ENCODE results near the gene MAP3K14. TPM values are rescaled to one million over a fixed set of nuclear protein-coding genes. Genes with fewer than 3 reads are reported as not detected.

Gene MAP3K14
- total and polyA plus RNA-seq, 2 experiments from 2014 or later = 2.3 to 3.0 TPM

DNA sequence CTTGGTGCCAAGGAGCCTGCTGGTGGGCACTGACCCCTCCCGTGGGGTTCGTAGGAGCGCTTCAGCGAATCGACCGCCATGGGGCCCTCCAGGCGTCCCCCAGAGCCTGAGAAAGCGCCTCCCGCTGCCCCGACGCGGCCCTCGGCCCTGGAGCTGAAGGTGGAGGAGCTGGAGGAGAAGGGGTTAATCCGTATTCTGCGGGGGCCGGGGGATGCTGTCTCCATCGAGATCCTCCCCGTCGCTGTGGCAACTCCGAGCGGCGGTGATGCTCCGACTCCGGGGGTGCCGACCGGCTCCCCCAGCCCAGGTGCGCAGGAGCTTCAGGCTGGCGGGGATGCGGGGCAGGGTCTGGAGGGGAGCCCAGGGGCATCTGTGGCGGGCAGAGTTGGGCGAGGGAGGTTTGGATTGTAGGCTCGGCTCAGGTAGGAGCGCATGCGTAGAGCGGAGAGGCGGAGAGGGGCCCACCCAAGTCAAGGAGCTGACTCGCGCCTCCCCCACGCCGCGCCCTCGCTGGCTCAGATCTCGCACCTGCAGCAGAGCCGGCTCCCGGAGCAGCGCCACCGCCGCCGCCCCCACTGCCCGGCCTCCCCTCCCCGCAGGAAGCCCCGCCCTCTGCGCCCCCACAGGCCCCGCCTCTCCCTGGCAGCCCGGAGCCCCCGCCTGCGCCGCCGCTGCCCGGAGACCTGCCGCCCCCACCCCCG, 75.3 kb downstream of the MAP3K14 start:
- Histone ChIP-seq H2AFZ (peak overlapping the region; percentile 68), H3K4me2 (peak overlapping the region; percentile 97)
- TF ChIP-seq, protein P1, sequence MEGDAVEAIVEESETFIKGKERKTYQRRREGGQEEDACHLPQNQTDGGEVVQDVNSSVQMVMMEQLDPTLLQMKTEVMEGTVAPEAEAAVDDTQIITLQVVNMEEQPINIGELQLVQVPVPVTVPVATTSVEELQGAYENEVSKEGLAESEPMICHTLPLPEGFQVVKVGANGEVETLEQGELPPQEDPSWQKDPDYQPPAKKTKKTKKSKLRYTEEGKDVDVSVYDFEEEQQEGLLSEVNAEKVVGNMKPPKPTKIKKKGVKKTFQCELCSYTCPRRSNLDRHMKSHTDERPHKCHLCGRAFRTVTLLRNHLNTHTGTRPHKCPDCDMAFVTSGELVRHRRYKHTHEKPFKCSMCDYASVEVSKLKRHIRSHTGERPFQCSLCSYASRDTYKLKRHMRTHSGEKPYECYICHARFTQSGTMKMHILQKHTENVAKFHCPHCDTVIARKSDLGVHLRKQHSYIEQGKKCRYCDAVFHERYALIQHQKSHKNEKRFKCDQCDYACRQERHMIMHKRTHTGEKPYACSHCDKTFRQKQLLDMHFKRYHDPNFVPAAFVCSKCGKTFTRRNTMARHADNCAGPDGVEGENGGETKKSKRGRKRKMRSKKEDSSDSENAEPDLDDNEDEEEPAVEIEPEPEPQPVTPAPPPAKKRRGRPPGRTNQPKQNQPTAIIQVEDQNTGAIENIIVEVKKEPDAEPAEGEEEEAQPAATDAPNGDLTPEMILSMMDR (IDR thresholded peaks at IDR 0.05; ENCODE audit: poor library complexity) = no peak
- TF ChIP-seq EZH2phosphoT487 (IDR thresholded peaks at IDR 0.05; ENCODE audit: low read depth, severe bottlenecking, unreplicated experiment) = no peak
- peak; percentile 34 for TF ChIP-seq EZH2 (IDR thresholded peaks at IDR 0.05; ENCODE audit: borderline replicate concordance)

DNA sequence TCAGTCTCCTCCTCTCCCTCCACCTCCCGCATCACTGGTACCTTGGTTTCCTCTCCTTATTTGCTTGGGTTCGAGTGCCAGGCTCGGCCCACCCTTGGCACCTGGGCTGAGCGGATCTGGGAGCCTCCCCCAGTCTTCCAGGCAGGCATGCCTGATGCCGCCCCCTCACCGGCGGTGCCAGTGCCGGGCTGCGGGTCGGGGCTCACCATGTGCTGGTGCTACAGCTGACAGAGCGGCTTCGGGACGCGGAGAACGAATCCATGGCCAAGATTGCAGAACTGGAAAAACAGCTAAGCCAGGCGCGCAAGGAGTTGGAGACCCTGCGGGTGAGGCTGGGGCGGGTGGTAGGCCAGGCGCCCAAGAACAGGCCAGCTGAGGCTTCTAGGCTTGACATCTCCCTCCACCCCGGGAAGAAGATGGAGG, 75.9 kb downstream of the MAP3K14 start:
- H3K4me1 ChIP-seq (ENCODE audit: insufficient read depth) = peaks cover 10% of the 10 kb centered on the region
- H4K20me1 ChIP-seq (ENCODE audit: insufficient read depth, poor library complexity, severe bottlenecking) = no peaks in the 10 kb centered on the region
- no peaks in the 10 kb centered on the region for H3K36me3 ChIP-seq (replicated peaks; ENCODE audit: insufficient read depth, low read depth)
- TF ChIP-seq EZH2 (IDR thresholded peaks at IDR 0.05; ENCODE audit: borderline replicate concordance) (no peak), EZH2phosphoT487 (IDR thresholded peaks at IDR 0.05; ENCODE audit: low read depth, severe bottlenecking, unreplicated experiment) (no peak)
- TF ChIP-seq, protein P1 (IDR thresholded peaks at IDR 0.05; ENCODE audit: poor library complexity) = no peak
- no peaks in the 10 kb centered on the region for H3K9me2 ChIP-seq (replicated peaks; ENCODE audit: insufficient read depth)
- no peak overlapping the region for H2AFZ ChIP-seq
- H3K27ac ChIP-seq = no peak overlapping the region
- no peaks in the 10 kb centered on the region for H3K9me3 ChIP-seq (ENCODE audit: low read depth)
- H3K4me3 ChIP-seq = peak overlapping the region; percentile 58
- H3K27me3 ChIP-seq = peaks cover 22% of the 10 kb centered on the region
- WGBS (ENCODE audit: low lambda C conversion rate, missing lambda C conversion rate) = 41% methylated on average over 19 of the region's 21 CpGs
- DNase-seq (ENCODE audit: low spot score) = no peak
- H3K4me2 ChIP-seq = peak overlapping the region; percentile 97
- H3K79me2 ChIP-seq = no peaks in the 10 kb centered on the region

More for the DNA sequence above, 75.3 kb downstream of the MAP3K14 start:
- H3K9me2 ChIP-seq (replicated peaks; ENCODE audit: insufficient read depth) = no peaks in the 10 kb centered on the region
- no peaks in the 10 kb centered on the region for H3K9me3 ChIP-seq (ENCODE audit: low read depth)
- WGBS (ENCODE audit: low lambda C conversion rate, missing lambda C conversion rate) = 3% methylated on average over 29 of the region's 62 CpGs
- no peaks in the 10 kb centered on the region for H3K36me3 ChIP-seq (replicated peaks; ENCODE audit: insufficient read depth, low read depth)
- H3K27ac ChIP-seq = no peak overlapping the region
- peaks cover 11% of the 10 kb centered on the region for H3K4me1 ChIP-seq (ENCODE audit: insufficient read depth)
- H3K27me3 ChIP-seq = peaks cover 22% of the 10 kb centered on the region
- DNase-seq (ENCODE audit: low spot score) = peak; percentile 81
- peak overlapping the region; percentile 58 for H3K4me3 ChIP-seq
- no peaks in the 10 kb centered on the region for H3K79me2 ChIP-seq
- no peaks in the 10 kb centered on the region for H4K20me1 ChIP-seq (ENCODE audit: insufficient read depth, poor library complexity, severe bottlenecking)

DNA sequence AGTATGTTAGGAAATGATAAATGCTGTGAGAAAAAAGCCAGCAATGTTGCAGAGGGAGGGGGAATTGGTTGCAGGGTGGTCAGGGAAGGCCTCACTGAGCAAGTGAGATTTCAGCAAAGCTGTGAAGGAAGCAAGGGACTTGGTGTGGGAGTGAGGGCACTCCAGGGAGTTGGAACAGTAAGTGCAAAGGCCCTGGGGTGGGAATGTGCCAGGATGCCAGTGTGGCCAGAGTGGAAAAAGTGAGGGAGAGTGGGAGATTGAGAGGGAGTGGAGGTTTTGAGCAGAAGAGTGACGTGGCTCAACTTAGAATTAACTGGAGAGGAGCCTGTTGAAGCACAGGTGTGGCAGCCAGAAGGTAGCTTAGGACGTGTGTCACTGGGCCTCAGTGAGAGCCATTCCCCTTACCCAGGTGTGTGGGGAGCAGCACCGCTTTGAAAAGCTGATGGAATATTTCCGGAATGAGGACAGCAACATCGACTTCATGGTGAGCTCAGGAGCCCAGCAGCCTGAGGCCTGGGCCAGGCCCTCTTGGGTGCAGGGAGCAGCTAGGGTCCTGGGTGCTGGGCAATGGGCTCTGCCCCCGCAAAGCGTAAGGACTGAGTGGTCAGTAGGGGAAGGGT, 78.6 kb downstream of the MAP3K14 start:
- H3K27ac ChIP-seq = no peak overlapping the region
- peaks cover 22% of the 10 kb centered on the region for H3K27me3 ChIP-seq
- no peak overlapping the region for H3K4me2 ChIP-seq
- H2AFZ ChIP-seq = no peak overlapping the region
- 98% methylated on average over 7 of the region's 7 CpGs for WGBS (ENCODE audit: low lambda C conversion rate, missing lambda C conversion rate)
- no peak for TF ChIP-seq EZH2 (IDR thresholded peaks at IDR 0.05; ENCODE audit: borderline replicate concordance)
- TF ChIP-seq EZH2phosphoT487 (IDR thresholded peaks at IDR 0.05; ENCODE audit: low read depth, severe bottlenecking, unreplicated experiment) = no peak
- TF ChIP-seq, protein P1 (IDR thresholded peaks at IDR 0.05; ENCODE audit: poor library complexity) = no peak
- H4K20me1 ChIP-seq (ENCODE audit: insufficient read depth, poor library complexity, severe bottlenecking) = no peaks in the 10 kb centered on the region
- H3K4me1 ChIP-seq (ENCODE audit: insufficient read depth) = peaks cover 10% of the 10 kb centered on the region
- no peaks in the 10 kb centered on the region for H3K36me3 ChIP-seq (replicated peaks; ENCODE audit: insufficient read depth, low read depth)
- H3K79me2 ChIP-seq = no peaks in the 10 kb centered on the region
- H3K4me3 ChIP-seq = no peak overlapping the region
- H3K9me2 ChIP-seq (replicated peaks; ENCODE audit: insufficient read depth) = no peaks in the 10 kb centered on the region
- H3K9me3 ChIP-seq (ENCODE audit: low read depth) = no peaks in the 10 kb centered on the region
- DNase-seq (ENCODE audit: low spot score) = no peak
